Suppressor macrophage treated with lipopolysaccharide for 4 hours (primary cell): ENCODE data around the gene THAP6.
"Not testable (repeated sequence)": the region's sequence is repeated elsewhere in the genome, so short reads cannot be mapped to it uniquely, and the experiment has no call there.

Experiments used
- DNase-seq: peaks from one replicate; pipeline ENCODE4 v3.0.0-alpha.2; 2020

THAP6 gene

DNA sequence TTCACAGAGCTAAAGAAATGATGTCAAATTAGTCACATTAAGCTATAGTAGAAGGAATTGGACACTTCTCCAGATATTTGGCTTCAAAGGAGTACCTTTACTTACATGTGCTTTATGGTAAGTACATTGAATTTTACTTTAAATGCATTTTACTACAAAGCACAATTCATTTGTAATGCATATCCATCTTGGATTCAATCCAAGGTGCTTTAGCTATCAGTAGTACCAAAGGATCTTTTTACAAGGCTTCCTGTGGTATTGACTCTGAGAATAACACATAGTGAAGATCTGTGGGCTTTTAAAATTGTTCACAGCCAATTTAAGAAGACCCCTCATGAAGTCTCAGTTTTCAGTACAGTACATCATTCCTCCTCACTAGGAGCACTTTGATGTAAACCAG is 13.2 kb downstream of the THAP6 start:
- DNase-seq: no peak

DNA sequence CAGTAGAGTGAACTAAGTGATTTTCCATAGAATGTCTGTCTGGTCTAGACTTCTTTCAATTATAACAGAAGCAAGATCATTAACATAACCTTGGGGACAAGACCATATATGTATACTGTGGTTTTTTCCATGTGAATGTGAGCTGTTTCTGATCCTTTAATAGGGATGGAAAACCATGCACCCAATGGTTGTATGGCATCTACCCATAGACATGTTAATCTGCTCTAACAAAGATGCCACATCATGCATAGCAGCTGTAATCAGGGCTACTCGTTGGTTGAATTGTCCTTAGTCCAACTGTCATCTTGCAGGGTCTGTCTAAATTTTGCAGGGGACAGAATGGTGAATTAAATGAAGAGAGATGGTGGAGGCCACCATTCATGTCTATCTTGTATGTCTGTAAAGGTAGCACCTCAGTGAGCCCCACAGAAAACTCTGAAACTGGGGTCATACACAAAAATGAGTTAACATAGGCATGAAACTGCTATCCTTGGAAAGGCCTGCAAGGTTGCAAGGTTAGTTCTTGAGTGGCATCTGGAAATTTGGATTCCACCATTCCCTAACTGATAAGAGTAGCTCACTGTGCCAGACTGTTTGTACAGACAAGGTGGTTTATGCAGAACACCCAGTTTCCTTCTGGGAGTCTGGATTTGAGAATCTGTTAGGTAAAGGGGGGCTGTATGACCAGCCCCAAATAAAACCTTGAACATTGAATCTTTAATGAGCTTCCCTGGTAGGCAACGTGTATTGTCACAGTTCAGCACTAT is 16.5 kb downstream of the THAP6 start:
- no peak for DNase-seq

DNA sequence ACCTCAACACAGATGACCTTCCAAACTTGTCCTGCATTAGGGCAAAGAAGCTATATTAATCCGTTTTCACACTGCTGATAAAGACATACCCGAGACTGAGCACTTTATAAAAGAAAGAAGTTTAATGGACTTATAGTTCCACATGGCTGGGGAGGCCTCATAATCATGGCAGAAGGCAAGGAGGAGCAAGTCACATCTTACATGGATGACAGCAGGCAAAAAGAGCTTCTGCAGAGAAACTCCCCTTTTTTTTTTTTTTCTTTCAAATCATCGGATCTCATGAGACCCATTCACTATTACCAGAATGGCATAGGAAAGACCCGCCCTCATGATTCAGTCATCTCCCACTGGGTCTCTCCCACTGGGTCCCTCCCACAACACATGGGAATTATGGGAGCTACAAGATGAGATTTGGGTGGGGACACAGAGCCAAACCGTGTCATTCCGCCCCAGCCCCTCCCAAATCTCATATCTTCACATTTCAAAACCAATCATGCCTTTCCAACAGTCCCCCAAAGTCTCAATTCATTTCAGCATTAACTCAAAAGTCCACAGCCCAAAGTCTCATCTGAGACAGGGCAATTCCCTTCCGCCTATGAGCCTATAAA is 17.4 kb downstream of the THAP6 start:
- not testable (repeated sequence) for DNase-seq

DNA sequence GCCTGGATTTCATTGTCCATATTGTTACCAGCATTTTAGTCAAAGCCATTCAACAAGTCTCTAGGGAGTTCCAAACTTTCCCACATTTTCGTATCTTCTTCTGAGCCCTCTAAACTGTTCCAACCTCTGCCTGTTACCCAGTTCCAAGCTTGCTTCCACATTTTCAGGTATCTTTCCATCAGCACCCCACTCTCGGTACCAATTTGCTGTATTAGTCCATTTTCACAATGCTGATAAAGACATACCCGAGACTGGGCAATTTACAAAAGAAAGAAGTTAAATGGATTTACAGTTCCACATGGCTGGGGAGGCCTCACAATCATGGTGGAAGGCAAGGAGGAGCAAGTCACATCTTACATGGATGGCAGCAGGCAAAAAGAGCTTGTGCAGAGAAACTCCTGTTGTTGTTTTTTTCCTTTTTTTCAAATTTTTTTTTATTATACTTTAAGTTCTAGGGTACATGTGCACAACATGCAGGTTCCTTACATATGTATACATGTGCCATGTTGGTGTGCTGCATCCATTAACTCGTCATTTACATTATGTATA is 19.1 kb downstream of the THAP6 start:
- not testable (repeated sequence) for DNase-seq

DNA sequence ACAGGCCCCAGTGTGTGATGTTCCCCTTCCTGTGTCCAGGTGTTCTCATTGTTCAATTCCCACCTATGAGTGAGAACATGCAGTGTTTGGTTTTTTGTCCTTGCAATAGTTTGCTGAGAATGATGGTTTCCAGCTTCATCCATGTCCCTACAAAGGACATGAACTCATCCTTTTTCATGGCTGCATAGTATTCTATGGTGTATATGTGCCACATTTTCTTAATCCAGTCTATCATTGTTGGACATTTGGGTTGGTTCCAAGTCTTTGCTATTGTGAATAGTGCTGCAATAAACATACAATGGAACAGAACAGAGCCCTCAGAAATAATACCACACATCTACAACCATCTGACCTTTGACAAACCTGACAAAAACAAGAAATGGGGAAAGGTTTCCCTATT is 19.7 kb downstream of the THAP6 start:
- not testable (repeated sequence) for DNase-seq

DNA sequence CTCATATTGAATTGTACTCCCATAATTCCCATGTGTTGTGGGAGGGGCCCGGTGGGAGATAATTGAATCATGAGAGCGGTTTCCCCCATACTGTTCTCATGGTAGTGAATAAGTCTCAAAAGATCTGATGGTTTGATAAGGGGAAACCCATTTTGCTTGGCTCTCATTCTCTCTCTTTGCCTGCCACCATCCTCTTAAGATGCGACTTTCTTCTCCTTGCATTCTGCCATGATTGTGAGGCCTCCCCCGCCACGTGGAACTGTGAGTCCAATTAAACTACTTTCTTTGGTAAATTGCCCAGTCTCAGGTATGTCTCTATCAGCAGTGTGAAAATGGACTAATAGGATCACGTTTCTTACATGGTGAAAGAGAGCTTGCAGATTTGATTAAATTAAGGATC is 23.0 kb downstream of the THAP6 start:
- DNase-seq: not testable (repeated sequence)

DNA sequence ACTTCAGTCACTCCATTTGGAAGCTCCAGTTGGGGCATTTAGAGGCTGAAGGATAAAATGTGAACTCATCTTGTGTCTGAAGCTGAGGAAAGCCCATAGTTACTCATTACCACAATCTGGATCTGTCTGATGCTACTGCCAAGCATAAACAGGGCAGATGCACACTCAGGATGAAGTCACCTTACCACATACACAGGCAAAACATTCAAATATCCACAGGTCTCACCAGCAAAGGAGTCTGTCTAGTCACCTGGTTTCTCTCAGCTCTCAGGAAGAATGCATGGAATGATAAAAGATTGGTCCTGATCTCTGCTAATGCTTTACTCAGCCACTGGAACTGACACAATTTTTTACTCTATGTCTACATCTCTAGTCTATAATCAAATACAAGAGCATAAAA is 28.6 kb downstream of the THAP6 start:
- DNase-seq: no peak

DNA sequence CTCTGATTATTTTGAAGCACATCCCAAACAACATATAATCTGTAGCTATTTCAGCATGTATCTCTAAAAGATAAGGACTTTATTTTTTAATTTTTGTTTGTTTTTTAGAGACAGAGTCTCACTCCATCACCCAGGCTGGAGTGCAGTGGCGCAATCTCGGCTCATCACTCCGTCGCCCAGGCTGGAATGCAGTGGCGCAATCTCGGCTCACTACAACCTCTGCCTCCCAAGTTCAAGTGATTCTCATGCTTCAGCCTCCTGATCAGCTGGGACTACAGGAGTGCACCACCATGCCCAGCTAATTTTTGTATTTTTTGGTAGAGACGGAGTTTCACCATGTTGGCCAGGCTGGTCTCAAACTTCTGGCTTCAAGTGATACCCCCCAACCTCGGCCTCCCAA is 29.9 kb downstream of the THAP6 start:
- DNase-seq: not testable (repeated sequence)

DNA sequence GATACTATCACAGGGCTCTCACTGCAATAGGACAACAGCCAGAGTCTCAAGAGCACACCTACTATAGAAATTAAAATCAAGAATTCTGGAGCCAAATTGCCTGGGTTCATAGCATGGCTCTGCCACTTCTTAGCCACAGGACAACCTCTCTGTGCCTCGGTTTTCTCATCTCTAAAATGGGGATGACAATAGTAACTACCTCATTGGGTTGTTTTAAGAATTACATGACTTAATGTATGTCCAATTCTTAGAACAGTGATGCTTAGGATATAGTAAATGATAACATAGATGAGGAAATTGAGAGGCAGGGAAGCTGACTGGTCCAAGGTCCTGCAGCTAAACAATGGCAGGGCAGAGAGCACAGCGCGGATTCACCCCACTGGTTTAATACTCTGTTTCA is 30.6 kb downstream of the THAP6 start:
- DNase-seq: no peak

DNA sequence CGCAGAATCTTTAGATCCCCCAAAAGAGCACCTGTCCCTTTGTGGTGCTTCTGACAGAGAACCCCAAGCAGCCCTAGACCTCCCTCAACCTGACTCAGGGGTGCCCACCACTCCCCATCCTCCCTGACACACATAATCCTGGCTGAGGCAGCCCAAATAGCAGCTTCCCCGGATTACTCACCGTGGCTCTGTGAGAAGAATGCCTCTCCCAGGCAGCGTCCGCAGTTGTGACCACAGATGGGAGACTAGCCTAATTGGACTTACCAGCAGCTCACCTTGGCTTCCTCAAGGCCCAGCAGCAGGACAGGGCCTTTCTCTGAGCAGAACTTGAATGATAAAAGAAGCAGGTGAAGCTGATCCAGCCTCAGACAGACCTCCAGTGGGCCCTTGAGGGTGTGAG is 31.3 kb downstream of the THAP6 start:
- DNase-seq: no peak

DNA sequence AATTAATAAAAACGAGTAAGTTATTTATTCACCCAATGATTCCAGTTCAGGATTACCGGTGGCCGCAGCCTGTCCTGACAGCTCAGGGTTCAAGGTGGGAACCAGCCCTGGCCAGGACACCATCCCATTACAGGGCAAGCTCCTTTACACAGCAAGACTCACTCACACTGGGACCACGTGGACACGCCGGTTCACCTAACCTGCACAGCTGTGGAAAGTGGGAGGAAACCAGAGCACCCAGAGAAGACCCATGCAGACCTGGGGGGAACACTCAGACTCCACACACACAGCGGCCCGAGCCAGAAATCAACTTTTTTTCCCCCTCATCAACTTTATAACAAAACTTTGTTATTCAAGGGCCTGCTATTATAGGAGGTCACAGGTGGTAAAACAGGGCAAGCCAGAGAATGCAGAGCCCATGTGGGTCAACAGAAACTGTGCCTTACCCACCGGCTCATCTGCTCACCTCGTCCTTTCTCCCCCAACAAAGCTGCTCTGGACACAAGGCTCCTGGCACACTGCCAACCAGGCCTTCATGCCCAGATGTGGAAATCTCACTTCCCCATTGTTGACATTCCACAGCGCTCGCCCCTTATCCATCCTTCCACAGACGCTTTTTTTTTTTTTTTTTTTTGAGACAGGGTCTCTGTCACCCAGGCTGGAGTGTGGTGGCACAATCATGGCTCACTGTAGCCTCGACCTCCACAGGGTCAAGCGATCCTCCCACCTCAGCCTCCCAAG is 33.5 kb downstream of the THAP6 start:
- DNase-seq: peak; percentile 57

DNA sequence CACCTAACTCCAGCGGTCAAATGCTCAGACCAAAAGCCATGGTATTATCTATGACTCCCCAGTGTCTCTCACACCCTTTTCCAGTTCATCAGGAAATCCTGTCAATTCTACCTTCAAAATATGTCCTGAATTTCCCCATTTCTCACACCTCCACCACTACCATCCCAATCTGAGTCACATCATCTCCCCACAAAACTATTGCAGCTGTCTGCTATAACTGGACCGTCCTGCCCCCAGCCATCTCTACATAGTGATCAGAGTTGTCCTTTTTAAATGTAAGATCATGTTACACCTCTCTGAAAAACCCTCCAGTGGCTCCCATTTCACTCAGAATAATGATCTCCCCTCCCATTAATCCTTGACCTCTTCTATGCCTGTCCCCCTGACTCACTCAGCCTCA is 34.7 kb downstream of the THAP6 start:
- DNase-seq: no peak

DNA sequence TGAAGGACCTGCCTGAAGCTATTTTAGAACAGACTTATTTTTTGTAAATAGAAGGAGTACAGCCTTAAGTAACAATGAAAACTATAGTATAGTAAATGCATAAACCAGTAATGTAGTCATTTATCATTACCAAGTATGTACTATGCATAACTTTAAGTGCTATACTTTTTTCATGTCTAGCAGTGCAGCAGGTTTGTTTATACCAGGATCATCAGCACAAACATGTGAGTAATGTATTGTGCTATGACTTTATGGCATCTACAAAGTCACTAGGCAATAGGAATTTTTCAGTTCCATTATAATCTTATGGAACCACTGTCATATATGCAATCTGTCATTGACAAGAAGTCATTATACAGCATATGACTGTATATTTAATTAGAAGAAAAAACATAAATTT is 38.2 kb downstream of the THAP6 start:
- no peak for DNase-seq

DNA sequence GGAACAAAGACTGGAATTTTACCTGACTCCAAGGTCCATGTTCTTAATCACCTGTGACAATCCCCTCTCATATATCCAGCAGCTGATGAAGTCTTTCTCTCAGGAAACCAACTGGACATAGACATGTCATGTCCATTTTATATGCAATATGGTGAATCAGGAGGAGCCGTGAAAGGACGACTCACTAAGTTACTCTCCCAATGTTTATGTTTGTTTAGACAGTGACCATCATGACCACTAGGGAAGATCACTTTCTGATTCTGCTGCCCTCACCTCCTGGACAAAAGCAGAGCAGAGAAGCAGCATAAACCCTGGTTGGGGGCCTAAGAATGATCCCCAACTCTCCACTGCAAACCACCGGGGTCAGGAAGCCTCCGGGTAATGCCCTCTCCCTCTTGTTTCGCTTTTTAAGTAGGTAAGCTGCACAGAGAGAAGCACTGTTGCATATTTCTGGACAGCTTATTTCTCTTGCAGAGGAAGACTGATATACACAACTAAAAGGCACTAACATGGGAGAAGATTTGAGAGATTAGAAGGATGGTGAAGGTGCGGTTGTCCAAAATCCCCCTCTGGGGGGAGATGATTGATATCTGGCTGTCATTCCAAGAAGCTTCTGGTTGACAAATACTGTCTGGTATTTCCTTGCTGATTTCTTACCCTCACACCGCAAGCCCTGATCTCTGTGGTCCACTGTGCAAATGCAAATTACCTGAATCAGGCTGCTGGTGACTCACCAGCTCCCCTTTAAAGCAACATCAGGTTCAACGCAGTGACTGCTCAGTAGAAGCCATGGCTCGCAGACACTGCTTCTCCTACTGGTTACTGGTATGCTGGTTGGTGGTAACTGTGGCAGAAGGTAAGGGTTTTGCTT is 41.3 kb downstream of the THAP6 start, which contains the start of gene ODAPH:
Gene ODAPH (plus strand): TSS at position 773 of the 871 bp plus-strand sequence. CDS start 17 bp downstream, at position 790.
- DNase-seq: no peak

DNA sequence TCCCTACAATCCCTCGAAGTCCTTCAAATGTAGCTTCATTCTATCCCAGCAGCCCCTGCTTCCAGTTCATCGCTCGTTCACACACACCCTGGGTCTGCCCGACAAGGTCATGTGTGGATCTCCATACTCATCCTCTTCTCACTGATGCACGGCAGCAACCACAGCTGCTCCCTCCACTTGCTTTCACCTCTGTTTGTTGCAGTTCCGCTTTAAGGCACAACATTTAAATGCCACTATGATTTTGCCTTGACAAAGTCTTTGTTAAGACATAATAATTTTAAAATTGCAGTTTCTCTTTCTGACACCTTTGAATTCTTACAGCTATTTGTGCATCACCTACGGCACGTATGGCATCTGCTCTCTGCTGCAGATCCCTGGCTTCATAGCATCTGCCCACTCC is 43.4 kb downstream of the THAP6 start:
- no peak for DNase-seq

DNA sequence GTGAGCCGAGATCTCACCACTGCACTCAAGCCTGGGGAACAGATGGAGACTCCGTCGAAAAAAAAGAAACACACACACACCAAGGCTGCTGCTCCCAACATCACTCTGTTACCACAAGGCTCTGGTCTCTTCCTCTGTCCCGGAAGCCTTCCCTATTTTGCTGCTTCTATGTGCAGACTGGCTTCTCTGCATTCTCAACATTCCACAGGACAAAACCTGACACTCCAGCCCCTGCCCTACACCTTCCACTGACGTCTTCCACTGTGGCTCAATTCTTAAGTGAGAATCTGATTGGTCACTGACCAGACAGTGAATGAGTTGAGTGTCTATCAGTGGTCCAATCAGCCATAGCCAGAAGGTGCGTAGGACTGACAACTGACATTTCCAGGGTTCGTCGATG is 47.5 kb downstream of the THAP6 start:
- no peak for DNase-seq

DNA sequence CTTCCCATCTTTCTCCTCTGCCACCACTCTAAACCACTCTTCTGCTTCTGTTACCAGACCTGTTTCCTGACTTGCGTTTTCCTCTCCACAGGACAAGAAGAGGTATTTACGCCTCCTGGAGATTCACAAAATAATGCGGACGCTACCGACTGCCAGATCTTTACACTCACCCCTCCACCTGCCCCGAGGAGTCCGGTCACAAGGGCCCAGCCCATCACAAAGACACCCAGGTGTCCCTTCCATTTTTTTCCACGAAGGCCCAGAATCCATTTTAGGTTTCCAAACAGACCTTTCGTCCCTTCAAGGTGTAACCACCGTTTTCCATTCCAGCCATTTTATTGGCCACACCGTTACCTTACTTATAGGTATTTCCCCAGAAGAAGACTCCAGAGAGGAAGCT is 49.8 kb downstream of the THAP6 start:
- no peak for DNase-seq

DNA sequence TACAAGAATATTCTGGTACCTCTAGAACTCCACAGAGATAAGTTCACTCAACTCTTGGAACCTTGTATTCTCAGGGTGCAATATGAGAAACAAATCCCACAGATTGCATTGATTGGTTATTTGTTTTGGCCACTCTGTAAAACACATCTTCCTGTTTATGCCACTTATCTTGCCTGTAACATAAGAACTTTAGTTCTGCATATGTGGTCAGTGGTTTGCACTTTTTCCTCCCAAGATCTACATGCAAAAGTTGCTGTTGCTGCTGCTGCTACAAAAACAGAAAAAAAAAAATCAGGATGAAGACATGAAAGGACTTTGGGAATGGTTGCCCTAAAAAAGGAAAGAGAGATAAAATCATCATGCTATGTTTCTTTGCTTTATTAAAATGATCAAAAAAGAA is 51.2 kb downstream of the THAP6 start:
- no peak for DNase-seq

DNA sequence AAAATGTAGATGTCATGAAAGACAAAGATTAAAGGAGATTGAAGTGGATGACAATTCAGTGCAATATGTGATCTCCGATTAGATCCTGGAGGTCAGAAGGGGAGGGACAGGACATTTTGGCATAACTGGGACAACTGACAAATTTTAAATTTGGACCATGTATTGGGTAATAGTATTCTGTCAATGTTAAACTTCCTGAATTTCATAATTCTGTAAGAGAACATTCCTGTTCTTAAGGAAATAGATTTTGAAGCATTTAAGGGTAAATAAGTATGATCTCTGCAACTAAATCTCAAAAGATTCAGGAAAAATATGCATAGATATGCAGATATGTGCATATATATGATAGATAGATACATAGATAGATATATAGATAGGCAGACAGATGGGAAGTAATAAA is 52.6 kb downstream of the THAP6 start:
- DNase-seq: peak; percentile 9

DNA sequence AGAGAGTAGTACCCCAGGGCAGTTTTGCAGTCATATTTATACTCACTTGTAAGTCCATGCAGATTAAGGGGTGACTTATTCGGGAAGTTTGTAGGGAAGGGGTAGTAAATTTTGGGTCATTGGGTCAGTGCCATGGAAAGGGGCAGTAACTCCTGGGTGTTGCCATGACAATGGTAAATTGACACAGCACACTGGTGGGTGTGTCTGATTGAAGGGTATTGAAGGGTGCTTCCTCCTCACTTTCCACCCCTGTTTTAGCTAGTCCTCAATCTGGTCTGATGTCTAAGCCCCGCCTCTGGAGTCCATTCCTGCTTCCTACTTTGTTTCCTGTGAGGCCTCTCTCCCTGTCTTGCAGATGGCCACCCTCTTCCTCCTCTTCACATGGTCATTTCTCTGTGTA is 53.5 kb downstream of the THAP6 start:
- DNase-seq: no peak
